ENCODE measurements around the gene KIF26B.

The KIF26B gene

DNA sequence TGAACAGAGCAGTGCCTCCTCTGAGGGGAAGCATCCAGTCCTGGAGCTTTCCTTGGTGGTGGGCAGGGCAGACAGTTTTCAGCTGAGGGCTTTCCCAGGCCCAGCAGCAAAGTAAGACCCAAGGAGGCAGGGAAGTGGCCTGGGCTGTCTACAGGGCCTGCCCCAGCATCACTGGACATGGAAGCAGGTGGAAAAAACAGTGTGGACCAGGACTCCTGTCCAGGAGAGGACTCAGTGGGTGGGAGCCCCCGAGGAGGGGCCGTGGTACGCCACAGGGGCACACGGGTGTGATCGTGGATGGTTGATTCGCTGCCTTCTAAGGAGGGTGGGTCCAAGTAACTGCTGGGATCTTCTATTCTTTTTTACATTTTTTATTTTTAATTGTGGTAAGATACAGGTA, 387.6 kb downstream of the KIF26B start:
- TF ChIP-seq, protein P1, sequence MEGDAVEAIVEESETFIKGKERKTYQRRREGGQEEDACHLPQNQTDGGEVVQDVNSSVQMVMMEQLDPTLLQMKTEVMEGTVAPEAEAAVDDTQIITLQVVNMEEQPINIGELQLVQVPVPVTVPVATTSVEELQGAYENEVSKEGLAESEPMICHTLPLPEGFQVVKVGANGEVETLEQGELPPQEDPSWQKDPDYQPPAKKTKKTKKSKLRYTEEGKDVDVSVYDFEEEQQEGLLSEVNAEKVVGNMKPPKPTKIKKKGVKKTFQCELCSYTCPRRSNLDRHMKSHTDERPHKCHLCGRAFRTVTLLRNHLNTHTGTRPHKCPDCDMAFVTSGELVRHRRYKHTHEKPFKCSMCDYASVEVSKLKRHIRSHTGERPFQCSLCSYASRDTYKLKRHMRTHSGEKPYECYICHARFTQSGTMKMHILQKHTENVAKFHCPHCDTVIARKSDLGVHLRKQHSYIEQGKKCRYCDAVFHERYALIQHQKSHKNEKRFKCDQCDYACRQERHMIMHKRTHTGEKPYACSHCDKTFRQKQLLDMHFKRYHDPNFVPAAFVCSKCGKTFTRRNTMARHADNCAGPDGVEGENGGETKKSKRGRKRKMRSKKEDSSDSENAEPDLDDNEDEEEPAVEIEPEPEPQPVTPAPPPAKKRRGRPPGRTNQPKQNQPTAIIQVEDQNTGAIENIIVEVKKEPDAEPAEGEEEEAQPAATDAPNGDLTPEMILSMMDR (IDR thresholded peaks at IDR 0.05): no peak

DNA sequence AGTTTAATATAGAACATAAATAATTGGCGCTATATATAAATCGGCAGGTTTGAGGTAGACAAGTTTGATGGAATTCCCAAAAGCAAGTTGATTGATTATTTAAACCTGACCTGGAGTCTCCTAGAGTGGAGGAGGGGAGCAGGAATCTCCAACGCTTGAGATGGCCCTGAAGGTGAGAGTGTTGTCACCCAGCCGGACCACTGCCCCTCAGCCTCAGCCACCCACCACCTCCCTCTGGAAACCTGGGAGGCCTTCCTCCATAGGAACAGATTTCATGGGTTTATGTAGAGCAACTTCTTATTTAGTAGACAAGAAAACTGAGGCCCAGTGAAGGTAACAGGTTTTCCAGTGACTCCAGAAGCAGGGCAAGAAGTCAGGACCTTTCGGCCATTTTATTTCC, 389.5 kb downstream of the KIF26B start:
- TF ChIP-seq, protein P1 (IDR thresholded peaks at IDR 0.05): no peak

DNA sequence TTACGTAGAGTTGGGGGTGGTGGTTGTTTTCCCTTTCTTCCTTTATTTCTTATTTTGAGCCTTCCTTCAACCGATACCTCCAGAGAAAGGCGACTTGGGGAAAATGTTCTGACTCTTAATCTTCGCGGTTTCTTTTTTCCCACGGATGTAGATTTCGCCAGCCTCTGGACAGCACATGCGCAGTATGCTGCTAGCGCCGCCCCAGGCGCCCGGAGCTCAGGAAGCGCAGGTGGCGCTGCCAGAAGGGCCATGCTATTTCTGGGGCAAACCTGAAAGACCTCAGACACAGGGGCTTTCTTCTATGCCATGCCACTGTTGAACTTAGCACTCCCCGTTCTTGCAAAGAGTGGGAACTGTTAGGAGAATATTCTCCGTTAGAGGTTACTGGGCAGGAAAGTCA, 392.1 kb downstream of the KIF26B start:
- TF ChIP-seq, protein P1 (IDR thresholded peaks at IDR 0.05): no peak

DNA sequence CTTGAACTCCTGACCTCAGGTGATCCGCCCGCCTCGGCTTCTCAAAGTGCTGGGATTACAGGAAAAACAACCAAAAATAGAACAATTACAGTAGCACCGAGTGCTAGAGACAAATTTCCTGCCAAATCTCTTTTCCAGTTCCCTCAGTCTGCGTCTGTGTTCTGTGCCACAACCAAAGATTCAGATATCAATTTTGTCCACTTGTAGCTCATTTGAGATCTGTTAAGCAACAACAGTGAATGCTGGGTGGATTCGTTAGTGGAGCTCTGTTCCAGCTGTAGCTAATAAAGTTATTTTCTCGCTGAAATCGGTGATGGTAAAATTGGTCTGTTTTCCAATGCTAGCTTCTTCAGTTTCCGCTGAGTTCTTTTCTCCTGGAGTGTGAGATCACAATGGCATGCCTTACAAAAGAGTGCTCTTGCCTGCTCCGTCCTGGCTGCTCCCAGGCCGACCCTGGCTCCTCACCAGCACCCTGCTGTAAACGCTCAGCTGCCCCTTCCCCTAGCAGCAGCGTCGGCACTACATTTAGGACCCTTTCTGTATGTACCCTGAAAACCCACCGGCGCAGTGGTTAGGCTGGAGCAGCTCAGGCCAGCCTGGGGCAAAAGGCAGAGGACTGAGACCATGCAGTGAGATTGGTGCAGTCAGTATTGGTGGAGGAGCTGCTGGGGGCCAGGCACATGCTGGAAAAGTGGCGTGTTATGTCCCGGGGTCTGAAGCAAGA, 395.4 kb downstream of the KIF26B start:
- TF ChIP-seq, protein P1 (IDR thresholded peaks at IDR 0.05): no peak

DNA sequence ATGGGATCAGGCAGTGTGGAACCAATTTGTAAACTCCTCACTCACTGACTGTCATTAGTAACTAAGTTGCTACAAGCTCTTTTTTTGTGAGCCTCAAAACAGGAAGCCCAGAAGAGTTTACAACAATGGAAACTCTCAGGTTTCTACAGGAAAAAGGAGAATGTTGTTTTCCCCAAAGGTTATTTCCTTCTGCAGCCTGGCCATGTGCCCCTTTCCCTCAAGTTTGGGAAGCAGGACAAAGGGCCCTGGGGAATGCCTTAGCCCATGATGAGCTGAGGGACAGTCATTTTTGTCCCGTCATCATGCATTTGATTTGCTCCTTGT, 395.9 kb downstream of the KIF26B start:
- TF ChIP-seq, protein P1 (IDR thresholded peaks at IDR 0.05): no peak

DNA sequence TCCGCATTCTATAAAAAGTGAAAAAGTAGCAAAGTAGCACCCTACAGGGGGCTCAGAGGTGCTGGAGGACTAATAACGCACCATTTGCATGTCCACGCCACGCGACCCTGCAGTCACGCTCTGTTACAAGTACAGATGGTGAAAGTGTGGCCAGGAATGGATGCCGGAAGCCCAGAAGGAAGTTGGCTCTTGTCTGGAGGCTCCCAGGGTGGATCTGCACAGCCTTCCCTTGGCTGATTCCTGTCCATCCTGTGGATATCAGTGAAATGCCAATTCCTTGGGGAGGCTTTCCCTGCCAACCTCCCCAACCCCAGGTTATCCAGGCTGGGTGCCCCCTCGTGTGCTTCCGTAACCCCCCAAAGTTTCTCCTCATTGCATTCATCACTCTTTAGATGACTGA, 396.8 kb downstream of the KIF26B start:
- TF ChIP-seq, protein P1 (IDR thresholded peaks at IDR 0.05): no peak

DNA sequence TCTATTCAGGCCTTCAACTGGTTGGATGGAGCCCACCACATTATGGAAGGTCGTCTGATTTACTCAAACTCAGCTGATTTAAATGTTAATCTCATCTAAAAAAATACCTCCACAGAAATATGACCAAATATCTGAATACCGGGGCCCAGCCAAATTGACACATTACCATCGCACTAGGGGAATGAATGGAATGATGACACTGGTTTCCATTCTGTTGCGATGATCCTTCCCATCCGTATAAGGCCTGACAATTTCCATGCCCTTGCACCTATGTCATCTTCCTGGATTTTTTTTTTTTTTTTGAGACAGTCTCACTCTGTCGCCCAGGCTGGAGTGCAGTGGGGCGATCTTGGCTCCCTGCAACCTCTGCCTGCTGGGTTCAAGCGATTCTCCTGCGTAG, 397.5 kb downstream of the KIF26B start:
- TF ChIP-seq, protein P1 (IDR thresholded peaks at IDR 0.05): no peak

DNA sequence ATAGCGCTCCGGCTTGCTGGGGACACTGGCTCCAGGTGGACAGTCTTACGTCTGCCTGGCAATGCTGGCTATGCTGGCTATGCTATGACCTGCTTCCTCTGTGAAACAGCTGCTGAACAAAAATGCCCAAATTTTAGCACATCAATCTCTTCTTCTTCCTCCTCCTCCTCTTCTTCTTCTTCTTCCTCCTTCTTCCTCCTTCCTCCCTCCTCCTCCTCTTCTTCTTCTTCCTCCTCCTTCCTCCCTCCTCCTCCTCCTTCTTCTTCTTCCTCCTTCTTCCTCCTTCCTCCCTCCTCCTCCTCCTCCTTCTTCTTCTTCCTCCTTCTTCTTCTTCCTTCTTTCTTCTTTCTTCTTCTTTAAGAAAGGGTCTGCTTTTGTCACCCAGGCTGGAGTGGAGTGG, 401.3 kb downstream of the KIF26B start:
- TF ChIP-seq, protein P1 (IDR thresholded peaks at IDR 0.05): no peak
